GM19023 (cell line): ENCODE measurements around the gene SF3A1.

Experiments used
- ATAC-seq: cut with Tn5 transposase; IDR thresholded peaks from one replicate; pipeline ENCODE4 v1.9.1; 2021; ENCODE audit warnings: mild to moderate bottlenecking, moderate library complexity; ENCODE audit not compliant: unreplicated experiment

SF3A1 gene

DNA sequence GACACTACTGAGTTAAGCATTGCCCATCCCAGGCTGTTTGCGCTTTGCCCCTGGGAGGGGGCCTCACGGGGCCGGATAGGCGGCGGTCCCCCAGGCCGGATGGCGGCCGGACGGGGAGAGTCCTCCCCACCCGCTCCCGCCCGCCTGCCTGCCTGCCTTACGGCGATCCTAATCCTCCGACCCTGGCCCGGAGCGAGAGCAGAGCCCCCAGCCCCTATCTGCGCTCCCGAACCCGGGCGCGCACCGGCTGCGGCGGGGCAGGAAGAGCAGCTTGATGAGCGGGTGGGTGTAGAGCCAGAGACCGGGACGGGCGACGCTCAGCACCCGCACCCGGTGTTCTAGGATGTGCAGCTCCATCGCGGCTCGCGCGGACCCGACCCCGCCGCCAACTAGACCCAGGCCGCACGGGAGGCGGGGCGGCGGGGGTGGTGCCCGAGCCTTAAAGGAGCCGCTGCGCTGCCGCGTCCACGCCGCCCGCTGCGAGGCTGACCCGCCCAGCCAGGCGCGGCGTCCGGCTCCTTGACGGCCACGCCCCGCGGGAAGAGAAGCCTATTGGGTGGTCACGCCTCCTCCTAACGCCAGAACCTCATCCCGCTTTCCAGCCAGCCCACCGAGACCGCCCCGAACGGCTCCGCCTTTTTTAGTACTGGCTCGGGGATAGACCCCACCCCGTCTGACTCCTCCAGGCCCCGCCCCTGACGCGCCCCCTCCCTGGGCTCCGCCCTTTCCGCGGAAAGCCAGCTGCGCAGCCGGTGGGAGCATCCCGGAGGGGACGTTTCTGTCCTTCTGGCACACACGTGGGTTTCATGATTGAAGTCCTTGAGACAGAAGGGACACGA, 67.3 kb downstream of the SF3A1 start, which contains the start of gene CASTOR1:
Gene CASTOR1 (minus strand): TSS at position 365 of the 839 bp plus-strand sequence. CDS start 8 bp downstream, at position 357.
- ATAC-seq = peak; percentile 71

- ATAC-seq = no peak
These were observed 68.1 kb downstream of the SF3A1 start for GRCh38 chr22:30288419-30289140.

DNA sequence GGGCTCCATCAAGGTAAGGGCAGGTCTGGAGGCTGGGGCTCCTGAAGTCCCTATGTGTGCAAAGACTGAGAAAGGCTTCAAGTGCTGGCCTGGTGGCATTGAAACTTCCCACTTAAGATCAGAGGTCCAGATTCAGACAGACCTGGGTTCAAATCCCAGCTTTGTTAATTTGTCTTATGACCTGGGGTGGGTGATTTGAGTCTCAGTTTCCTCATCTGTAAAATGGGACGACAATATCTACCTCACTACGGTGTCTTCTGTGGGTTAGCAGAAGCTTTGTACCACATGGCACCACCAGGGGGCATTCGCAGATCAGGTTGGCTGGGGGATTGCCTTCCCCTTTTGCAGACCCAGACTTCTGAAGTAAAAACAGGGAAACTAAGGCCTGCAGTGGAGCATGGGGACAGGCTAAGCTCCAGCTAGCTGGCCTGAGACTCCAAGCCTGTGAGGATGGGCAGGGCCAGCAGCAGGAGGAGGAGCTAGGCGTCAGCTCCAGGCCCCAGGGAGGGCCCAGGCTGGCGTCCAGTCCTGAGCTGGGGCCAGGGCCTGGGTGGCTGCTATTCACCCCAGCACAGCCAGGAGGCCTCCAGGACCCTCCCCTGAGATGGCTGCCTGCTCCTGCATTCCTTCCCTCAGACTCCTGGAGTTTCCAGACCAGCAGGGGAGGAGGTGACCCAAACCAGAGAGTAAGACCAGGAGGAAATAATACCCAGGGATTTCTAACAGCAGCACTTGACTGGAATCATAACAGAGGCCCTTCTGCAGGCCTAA, 68.9 kb downstream of the SF3A1 start:
- no peak for ATAC-seq

- ATAC-seq = no peak
These were observed 69.7 kb downstream of the SF3A1 start for GRCh38 chr22:30286813-30287647.

GRCh38 chr22:30286331-30286730, 70.4 kb downstream of the SF3A1 start:
- ATAC-seq = no peak

GRCh38 chr22:30285846-30286200, 70.9 kb downstream of the SF3A1 start:
- no peak for ATAC-seq

GRCh38 chr22:30285176-30285845, 71.4 kb downstream of the SF3A1 start:
- ATAC-seq = no peak

GRCh38 chr22:30284666-30285065, 72.0 kb downstream of the SF3A1 start:
- no peak for ATAC-seq

- no peak for ATAC-seq
These were observed 72.5 kb downstream of the SF3A1 start for GRCh38 chr22:30284172-30284571.

- no peak for ATAC-seq
These were observed 73.4 kb downstream of the SF3A1 start for GRCh38 chr22:30283342-30283741.

- no peak for ATAC-seq
These were observed 74.1 kb downstream of the SF3A1 start for GRCh38 chr22:30282616-30283046.
